NCI-H2227 (cell line): Measurements from ENCODE around the gene EMID1.

Experiments
- DNase-seq: peaks from one replicate; lab custom pipeline; 2025; ENCODE audit not compliant: unreplicated experiment; lab: John Stamatoyannopoulos, UW

Gene EMID1

GRCh38 chr22:29205594-29206371 is at the start of gene EMID1:
Gene EMID1 (plus strand): TSS chr22:29205896. CDS start chr22:29206039, 143 bp downstream.
- peak; percentile 52 for DNase-seq

- DNase-seq, result no peak
Measured at GRCh38 chr22:29155966-29156365, 49.7 kb upstream of the EMID1 start.

- no peak for DNase-seq
Measured at GRCh38 chr22:29156507-29156906, 49.2 kb upstream of the EMID1 start.

GRCh38 chr22:29157759-29158535 is 47.7 kb upstream of the EMID1 start:
- DNase-seq, result no peak

- DNase-seq, result no peak
Measured at GRCh38 chr22:29158546-29158945, 47.1 kb upstream of the EMID1 start.

- DNase-seq, result no peak
Measured at GRCh38 chr22:29163808-29164207, 41.9 kb upstream of the EMID1 start.

GRCh38 chr22:29165321-29166060 is 40.2 kb upstream of the EMID1 start:
- DNase-seq, result no peak

- DNase-seq, result no peak
Measured at GRCh38 chr22:29166180-29166579, 39.5 kb upstream of the EMID1 start.

GRCh38 chr22:29167032-29167911 is 38.4 kb upstream of the EMID1 start:
- no peak for DNase-seq

- no peak for DNase-seq
Measured at GRCh38 chr22:29171721-29172120, 34.0 kb upstream of the EMID1 start.

GRCh38 chr22:29172216-29172615 is 33.5 kb upstream of the EMID1 start:
- DNase-seq, result no peak

GRCh38 chr22:29175312-29175835 is 30.3 kb upstream of the EMID1 start:
- DNase-seq, result no peak

GRCh38 chr22:29183971-29184848 is 21.5 kb upstream of the EMID1 start:
- DNase-seq, result no peak

GRCh38 chr22:29184849-29185490 is 20.7 kb upstream of the EMID1 start:
- no peak for DNase-seq

- no peak for DNase-seq
Measured at GRCh38 chr22:29186302-29186701, 19.4 kb upstream of the EMID1 start.

GRCh38 chr22:29187831-29188230 is 17.9 kb upstream of the EMID1 start:
- no peak for DNase-seq

- DNase-seq, result no peak
Measured at GRCh38 chr22:29190051-29190450, 15.6 kb upstream of the EMID1 start.

- no peak for DNase-seq
Measured at GRCh38 chr22:29190918-29191317, 14.8 kb upstream of the EMID1 start.

GRCh38 chr22:29193021-29193420 is 12.7 kb upstream of the EMID1 start:
- no peak for DNase-seq
